Subcutaneous adipose tissue (tissue), 4 donors: ENCODE results near the gene LRRC17. TPM values are rescaled to one million over a fixed set of nuclear protein-coding genes. Genes with fewer than 3 reads are reported as not detected.

ENCODE experiments used
- CTCF ChIP-seq: fragments of 450-650 bp; IDR thresholded peaks from one replicate; pipeline ENCODE4 v1.5.1; 2016; ENCODE audit warnings: low read depth, mild to moderate bottlenecking, control low read depth, antibody characterized with exemption, moderate library complexity
- total RNA-seq, 4 donors: library from RNA; depleted of rRNA; stranded (reverse); fragments of >200 nt; gene quantifications; one replicate each; pipeline ENCODE4 v1.1.0, GENCODE V29; 2016

LRRC17 gene
- total RNA-seq, 4 donors from 2014 or later, result 2.3 to 4.5 (median 3.9) TPM

GRCh38 chr7:102992938-102993717 lies 80.3 kb downstream of the LRRC17 start:
- TF ChIP-seq CTCF, result no peak

GRCh38 chr7:102993718-102994029 lies 80.9 kb downstream of the LRRC17 start:
- TF ChIP-seq CTCF, result no peak

- no peak for TF ChIP-seq CTCF
These were observed 81.8 kb downstream of the LRRC17 start for GRCh38 chr7:102994567-102994966.

Other genes with a start within 250 kb of the LRRC17 start
- 1 to 10 TPM; 1.3 to 9.8 (median 2.1) TPM for gene POLR2J2, start 241.3 kb upstream of the LRRC17 start, total RNA-seq
- gene FAM185A, start 164.0 kb upstream of the LRRC17 start, total RNA-seq, result 10 to 100 TPM; 13.2 to 18.7 (median 13.6) TPM
- gene FBXL13, start 161.8 kb downstream of the LRRC17 start, total RNA-seq, result 1 to 10 TPM in 1 of 4 donors, under 1 TPM in 1, not detected in 2; 0.88 to 2.4 TPM
- gene ARMC10, start 162.1 kb downstream of the LRRC17 start, total RNA-seq, result 10 to 100 TPM; 35.4 to 41.7 (median 39.7) TPM
- gene NAPEPLD, start 236.1 kb downstream of the LRRC17 start, total RNA-seq, result 1 to 10 TPM; 5.7 to 8.6 (median 6.3) TPM